BLaER1 (cell line): ENCODE results near the gene ZNF546.

Source experiments
- H3K27ac ChIP-seq: shearing (Covaris generic); formaldehyde crosslinking; 2 replicates; pipeline ENCODE4 v1.8.1; 2022
- H3K27me3 ChIP-seq: shearing (Covaris generic); formaldehyde crosslinking; 2 replicates; pipeline ENCODE4 v1.8.1; 2022
- H3K36me3 ChIP-seq: shearing (Covaris generic); formaldehyde crosslinking; 2 replicates; pipeline ENCODE4 v1.8.1; 2022
- H3K4me1 ChIP-seq: shearing (Covaris generic); formaldehyde crosslinking; 2 replicates; pipeline ENCODE4 v1.8.1; 2022
- H3K4me2 ChIP-seq: shearing (Covaris generic); formaldehyde crosslinking; 2 replicates; pipeline ENCODE4 v1.8.1; 2022
- H3K4me3 ChIP-seq: shearing (Covaris generic); formaldehyde crosslinking; 2 replicates; pipeline ENCODE4 v1.8.1; 2022
- H3K9ac ChIP-seq: shearing (Covaris generic); formaldehyde crosslinking; 2 replicates; pipeline ENCODE4 v1.8.1; 2022
- H3K9me3 ChIP-seq: shearing (Covaris generic); formaldehyde crosslinking; 2 replicates; pipeline ENCODE4 v1.8.1; 2022
- H4K20me1 ChIP-seq: shearing (Covaris generic); formaldehyde crosslinking; 2 replicates; pipeline ENCODE4 v1.8.1; 2022
- Cebpa-rat ChIP-seq: shearing (Covaris generic); IDR thresholded peaks from 2 replicates; pipeline ENCODE4 v1.8.1; 2022

ZNF546 gene

GRCh38 chr19:40053491-40053890, 56.6 kb downstream of the ZNF546 start:
- no peak overlapping the region for H3K9ac ChIP-seq
- TF ChIP-seq Cebpa-rat, result no peak

GRCh38 chr19:40054632-40055031, 57.8 kb downstream of the ZNF546 start:
- H3K27me3 ChIP-seq, result no peaks in the 10 kb centered on the region
- H3K4me3 ChIP-seq, result peak overlapping the region; percentile 80; the same call in 1 of the 2 replicates
- peaks cover 45% of the 10 kb centered on the region for H3K9me3 ChIP-seq
- H3K4me2 ChIP-seq, result peak overlapping the region; percentile 90
- H3K36me3 ChIP-seq, result peaks cover 13% of the 10 kb centered on the region
- H3K4me1 ChIP-seq, result peaks cover 28% of the 10 kb centered on the region
- TF ChIP-seq Cebpa-rat, result no peak
- no peaks in the 10 kb centered on the region for H4K20me1 ChIP-seq
- no peak overlapping the region for H3K9ac ChIP-seq
- H3K27ac ChIP-seq, result no peak overlapping the region

More at GRCh38 chr19:40053491-40053890, 56.6 kb downstream of the ZNF546 start:
- Histone ChIP-seq H3K9me3 (peaks cover 47% of the 10 kb centered on the region), H3K27ac (no peak overlapping the region), H3K4me2 (no peak overlapping the region), H4K20me1 (no peaks in the 10 kb centered on the region), H3K27me3 (no peaks in the 10 kb centered on the region), H3K4me1 (peaks cover 28% of the 10 kb centered on the region), H3K36me3 (peaks cover 24% of the 10 kb centered on the region), H3K4me3 (no peak overlapping the region)

- no peaks in the 10 kb centered on the region for H4K20me1 ChIP-seq
- H3K4me3 ChIP-seq, result peak overlapping the region; percentile 80
- peaks cover 28% of the 10 kb centered on the region for H3K4me1 ChIP-seq
- peak overlapping the region; percentile 77; the same call in 1 of the 2 replicates for H3K27ac ChIP-seq
- no peak for TF ChIP-seq Cebpa-rat
- peaks cover 45% of the 10 kb centered on the region for H3K9me3 ChIP-seq
- no peaks in the 10 kb centered on the region for H3K27me3 ChIP-seq
- H3K36me3 ChIP-seq, result peaks cover 8% of the 10 kb centered on the region
- H3K9ac ChIP-seq, result peak overlapping the region; percentile 83
- peak overlapping the region; percentile 90 for H3K4me2 ChIP-seq
These were observed 58.2 kb downstream of the ZNF546 start for GRCh38 chr19:40055049-40055448.

- peaks cover 44% of the 10 kb centered on the region for H3K9me3 ChIP-seq
- no peak for TF ChIP-seq Cebpa-rat
- peak within 1 kb of the TSS; percentile 83 for H3K9ac ChIP-seq
- H3K4me1 ChIP-seq, result peaks cover 28% of the 10 kb centered on the region
- no peaks in the 10 kb centered on the region for H4K20me1 ChIP-seq
- H3K4me3 ChIP-seq, result peak within 1 kb of the TSS; percentile 80
- H3K27me3 ChIP-seq, result no peaks in the 10 kb centered on the region
- peak within 1 kb of the TSS; percentile 90 for H3K4me2 ChIP-seq
- no peaks in the 10 kb centered on the region; the same call in 1 of the 2 replicates for H3K36me3 ChIP-seq
- peak within 1 kb of the TSS; percentile 77 for H3K27ac ChIP-seq
These were observed 59.1 kb downstream of the ZNF546 start, which contains the start of gene ZNF780B for GRCh38 chr19:40055832-40056504. ZNF780B (minus strand) TSS chr19:40056231; CDS start chr19:40050332, 5,899 bp downstream.

- H3K9me3 ChIP-seq, result peaks cover 45% of the 10 kb centered on the region
- no peaks in the 10 kb centered on the region for H3K27me3 ChIP-seq
- no peak for TF ChIP-seq Cebpa-rat
- H3K27ac ChIP-seq, result peak overlapping the region; percentile 77
- no peaks in the 10 kb centered on the region for H3K36me3 ChIP-seq
- peak overlapping the region; percentile 83 for H3K9ac ChIP-seq
- peak overlapping the region; percentile 80 for H3K4me3 ChIP-seq
- no peaks in the 10 kb centered on the region for H4K20me1 ChIP-seq
- peaks cover 28% of the 10 kb centered on the region for H3K4me1 ChIP-seq
- H3K4me2 ChIP-seq, result peak overlapping the region; percentile 90
These were observed 59.6 kb downstream of the ZNF546 start for GRCh38 chr19:40056505-40056904.

- Histone ChIP-seq H4K20me1 (no peaks in the 10 kb centered on the region), H3K27ac (no peak overlapping the region), H3K9ac (no peak overlapping the region), H3K36me3 (no peaks in the 10 kb centered on the region), H3K4me1 (peaks cover 28% of the 10 kb centered on the region), H3K4me3 (peak overlapping the region; percentile 80), H3K9me3 (peaks cover 42% of the 10 kb centered on the region), H3K4me2 (peak overlapping the region; percentile 90), H3K27me3 (no peaks in the 10 kb centered on the region)
- no peak for TF ChIP-seq Cebpa-rat
These were observed 60.3 kb downstream of the ZNF546 start for GRCh38 chr19:40057166-40057565.

GRCh38 chr19:40059624-40060023, 62.8 kb downstream of the ZNF546 start:
- Histone ChIP-seq H3K27me3 (no peaks in the 10 kb centered on the region), H3K9ac (no peak overlapping the region), H4K20me1 (no peaks in the 10 kb centered on the region), H3K4me1 (peaks cover 18% of the 10 kb centered on the region), H3K9me3 (peaks cover 38% of the 10 kb centered on the region), H3K4me2 (no peak overlapping the region), H3K36me3 (no peaks in the 10 kb centered on the region), H3K27ac (no peak overlapping the region), H3K4me3 (no peak overlapping the region)
- TF ChIP-seq Cebpa-rat, result no peak

- Histone ChIP-seq H3K9ac (no peak overlapping the region), H3K4me1 (peaks cover 4% of the 10 kb centered on the region; the same call in 1 of the 2 replicates), H3K36me3 (peaks cover 44% of the 10 kb centered on the region), H3K4me2 (no peak overlapping the region), H4K20me1 (no peaks in the 10 kb centered on the region), H3K27ac (no peak overlapping the region), H3K4me3 (no peak overlapping the region), H3K9me3 (peaks cover 40% of the 10 kb centered on the region), H3K27me3 (no peaks in the 10 kb centered on the region)
- no peak for TF ChIP-seq Cebpa-rat
These were observed 73.2 kb downstream of the ZNF546 start for GRCh38 chr19:40070058-40070457.
